Hepatocyte (in vitro differentiated cells): ENCODE results near the gene ITPKA. TPM values are rescaled to one million over a fixed set of nuclear protein-coding genes. Genes with fewer than 3 reads are reported as not detected.

ENCODE experiments used
- DNase-seq: peaks from one replicate; pipeline ENCODE4 v3.0.0-alpha.2; 2016; ENCODE audit warnings: low spot score
- H2AFZ ChIP-seq: fragments of 200-600 bp; sonication (generic); 2 replicates; pipeline ENCODE4 v1.6.0; 2016; ENCODE audit warnings: antibody characterized with exemption, mild to moderate bottlenecking
- H3K27ac ChIP-seq: fragments of 200-600 bp; sonication (generic); 2 replicates; pipeline ENCODE4 v1.5.1; 2016; ENCODE audit warnings: mild to moderate bottlenecking
- H3K27me3 ChIP-seq: fragments of 200-600 bp; sonication (generic); 2 replicates; pipeline ENCODE4 v1.6.1; 2016
- H3K36me3 ChIP-seq: fragments of 200-600 bp; sonication (generic); replicated peaks from 2 replicates; pipeline ENCODE4 v1.5.1; 2016; ENCODE audit warnings: low read depth; ENCODE audit not compliant: insufficient read depth
- H3K4me1 ChIP-seq: fragments of 200-600 bp; sonication (generic); 2 replicates; pipeline ENCODE4 v1.5.1; 2016; ENCODE audit warnings: mild to moderate bottlenecking, moderate library complexity; ENCODE audit not compliant: insufficient read depth
- H3K4me2 ChIP-seq: fragments of 200-600 bp; sonication (generic); 2 replicates; pipeline ENCODE4 v1.6.0; 2016
- H3K4me3 ChIP-seq: fragments of 200-600 bp; sonication (generic); 2 replicates; pipeline ENCODE4 v1.5.1; 2016; ENCODE audit warnings: mild to moderate bottlenecking
- H3K79me2 ChIP-seq: fragments of 200-600 bp; sonication (generic); 2 replicates; pipeline ENCODE4 v1.6.0; 2017; ENCODE audit warnings: mild to moderate bottlenecking
- H3K9me2 ChIP-seq: fragments of 200-600 bp; sonication (generic); replicated peaks from 2 replicates; pipeline ENCODE4 v1.6.0; 2017; ENCODE audit warnings: mild to moderate bottlenecking; ENCODE audit not compliant: insufficient read depth
- H3K9me3 ChIP-seq: fragments of 200-600 bp; sonication (generic); 2 replicates; pipeline ENCODE4 v1.5.1; 2016; ENCODE audit warnings: low read depth, mild to moderate bottlenecking
- H4K20me1 ChIP-seq: fragments of 200-600 bp; sonication (generic); 2 replicates; pipeline ENCODE4 v1.6.0; 2016; ENCODE audit warnings: mild to moderate bottlenecking; ENCODE audit not compliant: insufficient read depth, poor library complexity, severe bottlenecking
- EZH2 ChIP-seq: fragments of 200-600 bp; sonication (generic); IDR thresholded peaks from 2 replicates; pipeline ENCODE4 v1.6.1; 2016; ENCODE audit warnings: antibody characterized with exemption, mild to moderate bottlenecking, borderline replicate concordance
- EZH2phosphoT487 ChIP-seq: fragments of 200-600 bp; sonication (generic); IDR thresholded peaks from one replicate; pipeline ENCODE4 v1.6.1; 2018; ENCODE audit warnings: antibody characterized with exemption, mild to moderate bottlenecking, low read depth, moderate library complexity; ENCODE audit not compliant: unreplicated experiment, severe bottlenecking
- WGBS: methylation state at CpG from one replicate; pipeline ENCODE4 v1.1.6; 2016; ENCODE audit warnings: low lambda C conversion rate; ENCODE audit errors: missing lambda C conversion rate; 5-methylcytosine and 5-hydroxymethylcytosine counted together
- polyA plus RNA-seq: library from polyadenylated mRNA; unstranded; fragments of >200 nt; fragmentation: Nextera tagmentation; extraction: Ambion mirVana; gene quantifications from 2 replicates; pipeline ENCODE4 v1.2.1, GENCODE V29; 2016
- small RNA-seq: library from RNA; depleted of rRNA; stranded (forward); fragments of <200 nt; gene quantifications from one replicate; pipeline ENCODE3, GENCODE V24; 2014
- total RNA-seq: library from RNA; depleted of rRNA; stranded (reverse); fragments of >200 nt; gene quantifications from 2 replicates; pipeline ENCODE4 v1.2.3, GENCODE V29; 2014
- TF ChIP-seq, protein P1 (sequence below): fragments of 200-600 bp; sonication (generic); IDR thresholded peaks from 2 replicates; pipeline ENCODE4 v1.5.1; 2016; ENCODE audit warnings: antibody characterized with exemption, mild to moderate bottlenecking; ENCODE audit not compliant: poor library complexity

ITPKA gene
- total and polyA plus RNA-seq, 2 experiments from 2014 or later: 20.5 to 33.3 TPM

- DNase-seq: peak; percentile 63
- Histone ChIP-seq H4K20me1 (no peaks in the 10 kb centered on the region), H3K9me3 (no peaks in the 10 kb centered on the region), H3K79me2 (no peaks in the 10 kb centered on the region), H3K27me3 (no peaks in the 10 kb centered on the region), H3K4me1 (no peaks in the 10 kb centered on the region), H3K9me2 (no peaks in the 10 kb centered on the region), H3K4me2 (no peak overlapping the region), H3K27ac (peak overlapping the region; percentile 78), H3K36me3 (no peaks in the 10 kb centered on the region), H3K4me3 (no peak overlapping the region), H2AFZ (no peak overlapping the region)
- no peak for TF ChIP-seq EZH2
- TF ChIP-seq, protein P1, sequence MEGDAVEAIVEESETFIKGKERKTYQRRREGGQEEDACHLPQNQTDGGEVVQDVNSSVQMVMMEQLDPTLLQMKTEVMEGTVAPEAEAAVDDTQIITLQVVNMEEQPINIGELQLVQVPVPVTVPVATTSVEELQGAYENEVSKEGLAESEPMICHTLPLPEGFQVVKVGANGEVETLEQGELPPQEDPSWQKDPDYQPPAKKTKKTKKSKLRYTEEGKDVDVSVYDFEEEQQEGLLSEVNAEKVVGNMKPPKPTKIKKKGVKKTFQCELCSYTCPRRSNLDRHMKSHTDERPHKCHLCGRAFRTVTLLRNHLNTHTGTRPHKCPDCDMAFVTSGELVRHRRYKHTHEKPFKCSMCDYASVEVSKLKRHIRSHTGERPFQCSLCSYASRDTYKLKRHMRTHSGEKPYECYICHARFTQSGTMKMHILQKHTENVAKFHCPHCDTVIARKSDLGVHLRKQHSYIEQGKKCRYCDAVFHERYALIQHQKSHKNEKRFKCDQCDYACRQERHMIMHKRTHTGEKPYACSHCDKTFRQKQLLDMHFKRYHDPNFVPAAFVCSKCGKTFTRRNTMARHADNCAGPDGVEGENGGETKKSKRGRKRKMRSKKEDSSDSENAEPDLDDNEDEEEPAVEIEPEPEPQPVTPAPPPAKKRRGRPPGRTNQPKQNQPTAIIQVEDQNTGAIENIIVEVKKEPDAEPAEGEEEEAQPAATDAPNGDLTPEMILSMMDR: no peak
- TF ChIP-seq EZH2phosphoT487: no peak
- 53% methylated on average over 9 of the region's 9 CpGs for WGBS
These were observed 56.5 kb downstream of the ITPKA start for GRCh38 chr15:41550066-41550775.

Small RNA genes within 50 kb of the gene (small RNA-seq; reads per million reads assigned to genes)
- not detected for gene RNU6-1169P

Other genes starting within 250 kb of the ITPKA start
- gene OIP5, start 161.3 kb upstream of the ITPKA start, total RNA-seq: 1.8 and 11.8 TPM in 2 replicates
- gene OIP5, start 161.3 kb upstream of the ITPKA start, polyA plus RNA-seq: 3.3 and 3.6 TPM in 2 replicates
- 25.9 and 26.6 TPM in 2 replicates for gene NUSAP1, start 161.0 kb upstream of the ITPKA start, total RNA-seq
- gene NUSAP1, start 161.0 kb upstream of the ITPKA start, polyA plus RNA-seq: 20.2 and 29.2 TPM in 2 replicates
- 22.9 and 29.1 TPM in 2 replicates for gene NDUFAF1, start 91.4 kb upstream of the ITPKA start, total RNA-seq
- gene NDUFAF1, start 91.4 kb upstream of the ITPKA start, polyA plus RNA-seq: 30.1 and 34.1 TPM in 2 replicates
- gene RTF1, start 76.8 kb upstream of the ITPKA start, total RNA-seq: 30.7 and 34.1 TPM in 2 replicates
- gene RTF1, start 76.8 kb upstream of the ITPKA start, polyA plus RNA-seq: 73.4 and 91.1 TPM in 2 replicates
- gene LTK, start 20.0 kb downstream of the ITPKA start, total RNA-seq: 0.83 and 1.6 TPM in 2 replicates
- 1.1 and 1.2 TPM in 2 replicates for gene LTK, start 20.0 kb downstream of the ITPKA start, polyA plus RNA-seq
- gene RPAP1, start 50.4 kb downstream of the ITPKA start, total RNA-seq: 15.9 and 16.3 TPM in 2 replicates
- 26.5 and 29.3 TPM in 2 replicates for gene RPAP1, start 50.4 kb downstream of the ITPKA start, polyA plus RNA-seq
- gene TYRO3, start 65.3 kb downstream of the ITPKA start, total RNA-seq: 65.8 and 71.0 TPM in 2 replicates
- 99.8 and 109 TPM in 2 replicates for gene TYRO3, start 65.3 kb downstream of the ITPKA start, polyA plus RNA-seq
- gene MGA, start 166.5 kb downstream of the ITPKA start, total RNA-seq: 35.0 and 39.6 TPM in 2 replicates
- 10.9 and 11.7 TPM in 2 replicates for gene MGA, start 166.5 kb downstream of the ITPKA start, polyA plus RNA-seq